Spleen (tissue), 11 donors: ENCODE measurements around the gene TNS4. TPM values are rescaled to one million over a fixed set of nuclear protein-coding genes. Genes with fewer than 3 reads are reported as not detected.

Source experiments
- DNase-seq: peaks from one replicate; pipeline ENCODE4 v3.0.0-alpha.2; 2020
- H3K27ac ChIP-seq, 8 donors: fragments of 200-600 bp; sonication (generic) in 7 of 8; 1 replicate in 4 of 8; 2 replicates in 4 of 8; pipeline versions ENCODE4 v1.5.0 to v1.8.0; 2016 to 2021; ENCODE audit warnings: inconsistent platforms in 4 of 8, mild to moderate bottlenecking in 4 of 8, moderate library complexity in 1 of 8
- H3K27me3 ChIP-seq, 7 donors: fragments of 200-600 bp; sonication (generic) in 6 of 7; replicated peaks in 1 of 7; 1 replicate in 4 of 7; 2 replicates in 3 of 7; pipeline versions ENCODE4 v1.5.0 to v1.8.0; 2016 to 2021; ENCODE audit warnings: inconsistent platforms in 3 of 7, mild to moderate bottlenecking in 1 of 7
- H3K36me3 ChIP-seq, 6 donors: fragments of 200-600 bp; sonication (generic) in 5 of 6; 1 replicate in 4 of 6; 2 replicates in 2 of 6; pipeline versions ENCODE4 v1.5.0 to v1.8.0; 2016 to 2021; ENCODE audit warnings: inconsistent platforms in 2 of 6
- H3K4me1 ChIP-seq, 6 donors: fragments of 200-600 bp; sonication (generic) in 5 of 6; 1 replicate in 3 of 6; 2 replicates in 3 of 6; pipeline versions ENCODE4 v1.5.0 to v1.8.0; 2016 to 2021; ENCODE audit warnings: inconsistent platforms in 3 of 6
- H3K4me3 ChIP-seq, 8 donors: fragments of 200-600 bp; sonication (generic) in 7 of 8; 1 replicate in 4 of 8; 2 replicates in 4 of 8; pipeline versions ENCODE4 v1.5.0 to v1.8.0; 2016 to 2021; ENCODE audit warnings: inconsistent platforms in 4 of 8, mild to moderate bottlenecking in 4 of 8, moderate library complexity in 2 of 8
- H3K9me3 ChIP-seq, 8 donors: fragments of 200-600 bp; sonication (generic) in 7 of 8; 1 replicate in 4 of 8; 2 replicates in 4 of 8; pipeline versions ENCODE4 v1.5.0 to v1.8.0; 2016 to 2021; ENCODE audit warnings: inconsistent platforms in 4 of 8
- POLR2A ChIP-seq, 3 donors: fragments of 450-650 bp; IDR thresholded peaks; one replicate each; pipeline ENCODE4 v1.5.1; 2017; ENCODE audit warnings: antibody characterized with exemption in 3 of 3, mild to moderate bottlenecking in 1 of 3
- POLR2AphosphoS5 ChIP-seq, 3 donors: sonication (generic); formaldehyde crosslinking; IDR thresholded peaks; one replicate each; pipeline ENCODE4 v1.5.1; 2017; ENCODE audit warnings: antibody characterized with exemption in 3 of 3
- WGBS, 5 donors: extraction: QIAGEN DNeasy Blood & Tissue Kit in 3 of 5; methylation state at CpG; one replicate each; pipeline versions ENCODE4 v1.1.5 to v1.1.7; 2013 to 2018; 5-methylcytosine and 5-hydroxymethylcytosine counted together
- intact Hi-C: fragments of 100-400 bp; cut with DNase I; formaldehyde crosslinking; loops from one replicate; pipeline ENCODE4 v1.15.0; 2023; ENCODE audit warnings: low total_unique reads
- polyA plus RNA-seq, 3 donors: library from polyadenylated mRNA; stranded (reverse); fragments of 200-250 nt; gene quantifications; one replicate each; pipeline ENCODE4 v1.2.1, GENCODE V29; 2013
- total RNA-seq, 7 donors: library from RNA; depleted of rRNA in 3 of 7; stranded (reverse); fragments of >200 nt in 3 of 7; fragmentation: NEBNext Ultra II Directional in 4 of 7; extraction: Animal tissue kit (Norgen Biotek cat#: 25700) in 4 of 7; gene quantifications; one replicate each; pipeline versions ENCODE4 v1.1.0 to v1.2.1, GENCODE V29; 2016 to 2021
- TF ChIP-seq, protein P1 (sequence below), 11 experiments: fragments of 200-600 bp in 7 of 11; fragments of 450-650 bp in 4 of 11; sonication (generic) in 4 of 11; IDR thresholded peaks in 8 of 11; conservative IDR thresholded peaks in 3 of 11; 1 replicate in 7 of 11; 2 replicates in 4 of 11; pipeline versions ENCODE4 v1.4.0 to v1.8.0; 2016 to 2021; ENCODE audit warnings: antibody characterized with exemption in 11 of 11, inconsistent platforms in 4 of 11, mild to moderate bottlenecking in 1 of 11
- donor health status: healthy with polysubstance abuse.
- donor health status: DM: no; HTN: no; CAD: no; lungs with moderate emphysema.
- donor health status: DM: no; HTN: no; CAD: no.
- donor health status: Bipolar disorder and iron deficiency.
- donor health status: healthy.
- donor health status: DM: no; HTN: no; CAD: no.
- donor health status: DM: yes; HTN: yes; CAD: no.

The TNS4 gene
- total and polyA plus RNA-seq, 10 donors = 0.14 to 1.3 (median 0.37) TPM; not detected in 1

DNA sequence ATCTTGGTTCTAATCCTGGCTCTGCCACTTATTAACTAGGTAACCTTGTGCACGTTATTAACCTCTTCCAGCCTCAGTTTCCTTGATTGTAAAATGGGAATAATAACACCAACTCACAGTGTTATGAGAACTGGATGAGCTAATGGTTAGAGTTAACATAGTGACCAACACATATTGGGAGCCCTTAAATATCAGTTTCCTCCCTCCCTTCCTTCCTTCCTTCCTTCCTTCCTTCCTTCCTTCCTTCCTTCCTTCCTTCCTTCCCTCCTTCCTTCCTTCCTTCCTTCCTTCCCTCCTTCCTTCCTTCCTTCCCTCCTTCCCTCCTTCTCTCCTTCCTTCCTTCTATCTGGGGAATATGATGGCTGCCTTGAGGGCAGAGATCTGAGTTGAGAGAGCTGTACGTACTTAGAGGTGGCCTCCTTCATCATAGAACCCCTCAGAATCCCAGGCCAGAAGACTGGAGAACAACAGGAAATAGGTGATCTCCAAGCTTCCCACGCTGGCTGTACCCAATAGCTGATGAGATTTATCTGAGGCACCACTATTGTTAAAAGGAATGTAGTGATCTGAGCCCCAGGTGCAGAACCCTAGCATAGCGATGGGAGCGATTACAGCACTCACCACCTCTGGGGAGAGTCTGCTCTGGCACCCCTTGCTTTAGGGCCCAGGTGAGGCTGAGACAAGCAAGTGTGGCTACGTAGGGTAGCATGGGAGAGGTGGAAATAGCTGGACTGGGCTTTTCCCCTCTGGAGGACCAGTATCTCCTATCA is 37.7 kb upstream of the TNS4 start:
- H3K27me3 ChIP-seq = no peaks in the 10 kb centered on the region
- TF ChIP-seq, protein P1, sequence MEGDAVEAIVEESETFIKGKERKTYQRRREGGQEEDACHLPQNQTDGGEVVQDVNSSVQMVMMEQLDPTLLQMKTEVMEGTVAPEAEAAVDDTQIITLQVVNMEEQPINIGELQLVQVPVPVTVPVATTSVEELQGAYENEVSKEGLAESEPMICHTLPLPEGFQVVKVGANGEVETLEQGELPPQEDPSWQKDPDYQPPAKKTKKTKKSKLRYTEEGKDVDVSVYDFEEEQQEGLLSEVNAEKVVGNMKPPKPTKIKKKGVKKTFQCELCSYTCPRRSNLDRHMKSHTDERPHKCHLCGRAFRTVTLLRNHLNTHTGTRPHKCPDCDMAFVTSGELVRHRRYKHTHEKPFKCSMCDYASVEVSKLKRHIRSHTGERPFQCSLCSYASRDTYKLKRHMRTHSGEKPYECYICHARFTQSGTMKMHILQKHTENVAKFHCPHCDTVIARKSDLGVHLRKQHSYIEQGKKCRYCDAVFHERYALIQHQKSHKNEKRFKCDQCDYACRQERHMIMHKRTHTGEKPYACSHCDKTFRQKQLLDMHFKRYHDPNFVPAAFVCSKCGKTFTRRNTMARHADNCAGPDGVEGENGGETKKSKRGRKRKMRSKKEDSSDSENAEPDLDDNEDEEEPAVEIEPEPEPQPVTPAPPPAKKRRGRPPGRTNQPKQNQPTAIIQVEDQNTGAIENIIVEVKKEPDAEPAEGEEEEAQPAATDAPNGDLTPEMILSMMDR (IDR thresholded peaks at IDR 0.05 in 8 of 11, conservative IDR thresholded peaks at IDR 0.05 in 3 of 11) = no peak
- TF ChIP-seq POLR2A (IDR thresholded peaks at IDR 0.05) (no peak), POLR2AphosphoS5 (IDR thresholded peaks at IDR 0.05) (no peak)
- no peaks in the 10 kb centered on the region for H3K9me3 ChIP-seq
- peak overlapping the region in 7 of 8 donors; percentile 76 to 91 (median 87) for H3K27ac ChIP-seq
- intact Hi-C loops = loop anchor here (10.0 kb wide), 2 partner anchors 144 to 234 kb away; partner anchors contain the start of gene RARA
- H3K36me3 ChIP-seq = no peaks in the 10 kb centered on the region
- WGBS, 5 donors = 78 to 87% (median 83%) methylated on average over 6 of the region's 6 CpGs
- no peak overlapping the region for H3K4me3 ChIP-seq
- H3K4me1 ChIP-seq = peaks cover 56 to 100% (median 91%) of the 10 kb centered on the region in 6 donors
- peak; percentile 30 for DNase-seq

DNA sequence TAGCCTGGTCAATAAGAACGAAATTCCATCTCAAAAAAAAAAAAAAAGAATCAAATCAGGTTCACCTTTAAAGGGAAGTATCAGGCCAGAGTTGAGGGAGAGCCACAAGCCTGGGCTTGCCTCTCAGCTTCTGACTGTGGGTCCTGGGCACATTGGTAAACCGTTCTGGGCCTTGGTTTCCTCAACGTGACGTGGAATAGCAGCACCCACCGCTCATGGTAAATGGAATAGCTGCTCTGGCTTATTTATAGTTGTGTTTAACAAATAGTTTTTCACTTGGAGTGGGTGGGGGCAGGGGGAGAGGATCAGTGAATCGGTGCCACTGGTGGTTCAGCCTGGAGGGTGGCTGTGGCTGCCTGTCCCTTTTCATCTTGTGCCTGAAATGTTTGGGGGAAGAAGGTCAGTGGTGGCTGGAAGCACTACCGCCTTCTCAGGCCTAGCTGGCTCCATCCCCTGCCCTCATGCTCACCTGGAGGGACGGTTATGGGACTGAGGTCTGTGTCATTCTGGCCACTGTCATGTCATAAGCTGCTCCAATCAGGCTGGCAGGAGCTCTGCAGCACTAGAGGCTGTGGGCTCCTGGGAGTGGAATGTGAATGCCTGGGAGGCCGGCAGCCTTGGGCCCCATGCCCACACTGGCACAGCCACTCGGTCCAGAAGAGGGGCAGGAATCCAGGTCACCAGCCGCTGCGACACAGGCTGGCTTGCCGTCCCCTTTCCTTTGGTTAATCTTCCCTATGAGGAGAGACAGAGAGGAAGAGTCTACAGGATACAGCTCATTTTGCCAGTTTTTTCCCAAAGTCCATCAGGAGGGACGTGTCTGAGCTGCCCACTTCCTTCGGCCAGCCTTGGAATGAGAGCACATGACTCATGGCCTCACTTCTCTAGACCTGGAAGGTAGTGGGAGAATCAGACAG is 36.9 kb upstream of the TNS4 start:
- H3K4me1 ChIP-seq = peaks cover 61 to 100% (median 92%) of the 10 kb centered on the region in 6 donors

DNA sequence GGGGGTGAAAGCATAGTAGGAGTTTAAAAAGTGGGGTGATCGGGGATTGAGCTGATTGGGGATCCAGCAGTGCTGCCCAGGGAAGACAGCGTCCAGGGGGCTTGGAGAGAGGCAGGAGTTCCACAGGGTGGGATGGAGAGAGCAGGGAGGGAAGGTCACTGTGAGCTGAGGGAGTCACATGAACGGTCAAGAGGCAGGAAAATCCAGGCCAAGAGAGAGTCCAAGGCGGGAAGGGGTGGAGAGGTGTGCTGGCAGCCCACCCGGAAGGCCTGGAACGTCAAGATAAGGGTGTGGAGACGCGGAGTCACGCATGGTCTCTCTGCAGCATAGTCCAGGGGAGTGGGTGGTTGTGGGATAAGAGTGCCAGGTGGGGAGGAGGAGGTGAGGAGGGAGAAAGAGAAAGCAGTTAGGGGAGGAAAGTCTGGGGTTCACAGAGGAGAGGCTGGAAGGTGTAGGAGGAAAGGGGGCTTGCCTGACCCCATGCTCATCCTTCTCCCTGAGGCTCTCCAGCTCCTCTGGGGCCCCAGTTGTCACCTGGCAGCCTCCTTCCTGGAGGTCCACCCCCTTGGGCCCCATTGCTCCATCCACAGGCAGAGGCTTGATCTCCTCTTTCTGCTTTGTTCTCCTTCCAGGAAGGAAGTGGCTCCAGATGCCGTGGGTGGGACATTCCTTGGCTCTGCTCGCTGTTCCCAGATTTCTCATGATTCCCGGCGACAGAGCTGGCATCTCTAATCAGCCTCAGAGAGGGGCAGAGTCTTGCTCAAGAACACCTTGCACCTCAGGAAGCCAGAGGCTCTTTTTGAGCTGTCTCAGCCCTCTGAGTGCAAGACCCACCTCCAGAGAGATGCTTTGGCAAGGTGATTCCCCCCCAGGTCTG is 35.1 kb upstream of the TNS4 start:
- DNase-seq = peak; percentile 85
- H3K4me1 ChIP-seq = peaks cover 64 to 100% (median 92%) of the 10 kb centered on the region in 6 donors
- TF ChIP-seq POLR2AphosphoS5 (IDR thresholded peaks at IDR 0.05) = peak; percentile 69 to 95 (median 94)
- TF ChIP-seq, protein P1 (IDR thresholded peaks at IDR 0.05 in 8 of 11, conservative IDR thresholded peaks at IDR 0.05 in 3 of 11) = no peak
- intact Hi-C loops = loop anchor here (10.0 kb wide), 2 partner anchors 142 to 232 kb away; partner anchors contain the start of gene RARA
- H3K9me3 ChIP-seq = no peaks in the 10 kb centered on the region
- no peak overlapping the region for H3K4me3 ChIP-seq
- peak overlapping the region; percentile 51 to 91 (median 86) for H3K27ac ChIP-seq
- H3K36me3 ChIP-seq = no peaks in the 10 kb centered on the region
- H3K27me3 ChIP-seq = no peaks in the 10 kb centered on the region
- WGBS, 5 donors = 44 to 62% (median 53%) methylated on average over 13 of the region's 13 CpGs

More for the DNA sequence above, 36.9 kb upstream of the TNS4 start:
- intact Hi-C loops = loop anchor here (10.0 kb wide), 2 partner anchors 143 to 233 kb away; partner anchors contain the start of gene RARA
- Histone ChIP-seq H3K4me3 (no peak overlapping the region), H3K36me3 (no peaks in the 10 kb centered on the region), H3K27me3 (no peaks in the 10 kb centered on the region), H3K9me3 (no peaks in the 10 kb centered on the region), H3K27ac (peak overlapping the region in 7 of 8 donors; percentile 76 to 91 (median 87))
- WGBS, 5 donors = 66 to 77% (median 74%) methylated on average over 15 of the region's 15 CpGs
- TF ChIP-seq POLR2A (IDR thresholded peaks at IDR 0.05) (no peak), POLR2AphosphoS5 (IDR thresholded peaks at IDR 0.05) (peak; percentile 74 to 86 (median 80))
- TF ChIP-seq, protein P1 (IDR thresholded peaks at IDR 0.05 in 8 of 11, conservative IDR thresholded peaks at IDR 0.05 in 3 of 11) = no peak
- peak; percentile 89 for DNase-seq
